Hindlimb muscle (tissue), 1 donor: Measurements from ENCODE around the gene CAPN3. TPM values are rescaled to one million over a fixed set of nuclear protein-coding genes. Genes with fewer than 3 reads are reported as not detected.

ENCODE experiments used
- DNase-seq: peaks from one replicate; pipeline ENCODE4 v3.0.0-alpha.2; 2013
- polyA plus RNA-seq: library from polyadenylated mRNA; unstranded; fragments of 120-200 nt; gene quantifications from one replicate; pipeline ENCODE4 v1.2.1, GENCODE V29; 2013; ENCODE audit not compliant: insufficient read length

Gene CAPN3
- polyA plus RNA-seq, 1 donor = 544 TPM

DNA sequence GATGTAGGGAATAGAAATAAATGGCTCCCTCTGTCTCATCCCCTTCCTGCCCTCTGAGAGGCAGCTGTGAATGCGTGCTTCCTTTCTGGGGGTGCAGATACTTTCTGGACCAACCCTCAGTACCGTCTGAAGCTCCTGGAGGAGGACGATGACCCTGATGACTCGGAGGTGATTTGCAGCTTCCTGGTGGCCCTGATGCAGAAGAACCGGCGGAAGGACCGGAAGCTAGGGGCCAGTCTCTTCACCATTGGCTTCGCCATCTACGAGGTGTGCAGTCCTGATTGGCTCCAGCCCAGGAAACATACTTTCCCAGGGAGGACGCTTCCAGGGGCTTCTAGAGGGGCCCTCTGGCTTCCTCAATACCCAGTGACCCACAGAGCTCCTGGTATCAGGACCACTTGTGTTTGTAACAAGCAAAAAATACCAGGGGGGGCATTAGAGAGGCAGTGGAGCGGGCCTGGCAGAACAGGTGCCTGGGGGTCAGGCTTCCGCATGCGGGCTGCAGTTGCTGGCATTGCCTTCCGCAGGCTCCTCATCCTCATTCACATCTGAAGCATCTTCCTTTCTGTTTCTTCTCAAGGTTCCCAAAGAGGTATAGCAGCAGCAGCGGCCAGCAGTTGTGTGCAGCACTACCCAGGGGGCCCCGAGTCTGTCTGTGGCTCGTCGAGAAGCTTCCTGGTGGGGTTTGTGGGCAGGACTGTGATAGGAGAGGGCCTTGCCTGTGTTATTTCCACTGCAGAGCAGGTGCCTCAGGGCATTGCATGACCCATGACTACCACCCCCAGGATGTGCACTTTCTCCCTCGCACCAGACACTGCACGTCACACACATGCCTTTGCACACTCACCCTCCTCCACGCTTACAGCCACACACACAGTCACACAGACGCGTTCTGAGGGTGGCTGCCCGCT is 42.5 kb downstream of the CAPN3 start:
- no peak for DNase-seq

- DNase-seq = no peak
These were observed 43.3 kb downstream of the CAPN3 start for GRCh38 chr15:42402455-42403205.

GRCh38 chr15:42403389-42403788 is 44.1 kb downstream of the CAPN3 start:
- DNase-seq = no peak

GRCh38 chr15:42404461-42405235 is 45.3 kb downstream of the CAPN3 start:
- no peak for DNase-seq

DNA sequence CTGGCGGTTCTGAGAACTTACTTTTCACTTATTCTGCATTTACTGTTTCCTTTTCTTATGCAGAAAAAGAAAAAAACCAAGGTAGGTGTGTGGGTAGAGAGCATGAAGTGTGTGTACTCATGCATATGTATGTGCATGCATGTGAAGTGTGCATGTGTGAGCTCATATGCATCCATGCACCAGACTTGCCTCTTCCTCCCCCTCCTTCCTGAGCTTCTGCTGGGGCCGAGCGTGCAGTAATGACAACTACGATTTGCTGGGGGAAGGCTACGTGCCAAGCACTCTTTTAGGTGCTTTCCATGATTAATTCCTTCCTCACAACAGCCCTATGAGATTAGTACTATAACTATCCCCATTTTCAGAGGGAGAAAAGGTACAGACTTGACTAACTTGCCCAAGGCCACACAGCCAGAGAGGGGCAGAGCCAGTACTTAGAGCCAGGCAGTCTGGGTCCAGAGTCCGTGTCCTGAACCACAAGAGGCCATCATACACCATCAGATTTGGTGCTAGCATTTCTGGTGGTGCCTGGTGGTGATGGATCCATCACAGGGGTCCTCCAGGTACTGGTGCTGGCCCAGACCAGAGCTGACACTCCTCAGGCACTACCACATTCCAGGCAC is 46.7 kb downstream of the CAPN3 start:
- no peak for DNase-seq

DNA sequence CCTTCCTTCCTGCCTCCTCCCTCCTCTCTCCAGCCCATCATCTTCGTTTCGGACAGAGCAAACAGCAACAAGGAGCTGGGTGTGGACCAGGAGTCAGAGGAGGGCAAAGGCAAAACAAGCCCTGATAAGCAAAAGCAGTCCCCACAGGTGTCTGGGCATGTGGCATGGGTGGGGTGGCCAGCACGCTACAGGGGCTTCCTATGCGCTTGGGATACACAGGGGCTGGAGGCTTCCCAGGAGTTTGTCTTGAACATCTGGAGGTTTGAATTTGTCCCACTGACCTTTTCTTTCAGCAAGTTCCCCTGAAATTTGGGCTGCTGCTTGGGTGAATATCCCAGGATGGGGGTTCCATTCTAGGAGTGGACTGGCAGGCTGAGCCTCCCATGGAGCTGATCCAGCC is 48.9 kb downstream of the CAPN3 start:
- no peak for DNase-seq

DNA sequence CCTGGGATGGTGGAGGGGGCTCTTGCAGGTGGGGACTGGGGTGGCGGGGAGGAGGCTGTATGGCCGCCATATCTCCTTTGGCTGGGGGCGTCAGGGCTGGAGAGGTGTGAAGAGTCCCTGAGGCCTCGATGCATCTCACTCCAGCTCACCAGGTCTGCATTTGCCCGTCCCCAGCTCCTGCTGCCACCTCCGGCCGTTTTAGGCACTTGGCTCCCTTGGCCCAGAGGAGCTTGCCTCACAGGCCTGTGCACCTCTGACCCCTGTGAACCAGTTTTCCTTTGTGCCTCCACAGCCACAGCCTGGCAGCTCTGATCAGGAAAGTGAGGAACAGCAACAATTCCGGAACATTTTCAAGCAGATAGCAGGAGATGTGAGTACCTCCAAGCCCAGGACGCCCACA is 49.7 kb downstream of the CAPN3 start:
- no peak for DNase-seq

- DNase-seq = no peak
These were observed 52.6 kb downstream of the CAPN3 start for GRCh38 chr15:42411884-42412283.

GRCh38 chr15:42413920-42414319 is 54.6 kb downstream of the CAPN3 start:
- no peak for DNase-seq

DNA sequence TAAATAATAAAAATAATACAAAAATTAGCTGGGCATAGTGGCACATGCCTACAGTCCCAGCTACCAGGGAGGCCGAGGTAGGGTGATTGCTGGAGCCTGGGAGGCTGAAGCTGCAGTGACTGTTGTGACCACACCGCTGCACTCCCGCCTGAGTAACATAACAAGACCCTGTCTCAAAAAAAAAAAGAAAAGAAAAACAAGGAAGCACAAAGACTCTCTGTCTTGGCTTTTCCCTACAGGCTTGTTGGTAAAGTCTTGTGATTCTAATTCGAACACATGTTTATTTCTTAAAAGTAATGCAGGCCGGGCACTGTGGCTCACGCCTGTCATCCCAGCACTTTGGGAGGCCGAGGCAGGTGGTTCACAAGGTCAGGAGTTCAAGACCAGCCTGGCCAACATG is 60.1 kb downstream of the CAPN3 start:
- no peak for DNase-seq

- DNase-seq = no peak
These were observed 62.1 kb downstream of the CAPN3 start for GRCh38 chr15:42421376-42421775.

GRCh38 chr15:42427429-42428223 is 68.3 kb downstream of the CAPN3 start:
- no peak for DNase-seq

DNA sequence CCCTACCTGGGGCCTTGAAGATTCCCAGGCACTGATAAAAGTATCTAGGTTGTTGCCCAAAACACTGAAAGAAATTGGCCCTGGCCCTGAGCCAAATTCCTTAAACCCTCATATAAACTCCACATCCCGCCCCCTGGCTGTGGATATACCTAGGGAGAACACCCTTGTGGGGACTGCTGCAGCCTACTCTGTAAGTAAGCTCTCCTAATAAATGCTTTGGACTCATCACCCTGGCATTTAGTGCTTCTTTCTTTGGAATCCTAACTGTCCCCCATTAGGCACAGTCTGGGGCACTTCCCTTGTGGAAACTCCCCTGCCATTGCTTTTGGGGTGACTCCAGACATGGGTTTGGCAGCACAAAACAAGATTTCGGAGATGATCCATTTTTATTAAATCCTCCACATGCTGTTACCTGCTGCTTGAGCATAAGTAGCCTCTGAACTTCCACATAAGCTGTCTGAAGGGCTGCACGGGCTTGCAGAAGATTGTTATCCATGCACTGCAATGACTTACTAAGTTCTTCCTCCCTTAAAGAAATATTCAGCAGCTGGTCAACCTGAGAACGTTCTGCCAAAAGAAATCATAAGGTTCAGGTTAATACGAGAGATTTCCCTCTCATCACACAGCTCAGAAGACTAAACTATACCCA is 85.2 kb downstream of the CAPN3 start:
- no peak for DNase-seq

DNA sequence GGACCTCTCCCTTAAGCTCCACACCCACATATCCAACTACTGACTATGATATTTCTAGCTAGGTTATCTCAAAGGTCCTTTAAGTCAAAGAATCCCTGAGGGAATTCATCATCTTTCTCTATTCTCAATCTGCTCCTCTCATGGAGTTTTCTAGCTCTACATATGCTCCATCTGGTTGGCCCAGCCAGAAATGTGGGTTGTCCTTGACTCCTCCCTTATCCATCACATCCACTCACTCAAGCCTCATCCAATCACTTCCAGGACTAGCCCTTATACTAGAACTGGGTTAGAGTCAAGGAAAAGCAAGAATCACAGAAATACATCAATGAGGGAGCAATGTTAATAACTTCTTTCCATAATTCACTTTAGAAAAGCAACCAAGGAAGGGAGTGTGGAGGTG is 86.2 kb downstream of the CAPN3 start:
- no peak for DNase-seq

DNA sequence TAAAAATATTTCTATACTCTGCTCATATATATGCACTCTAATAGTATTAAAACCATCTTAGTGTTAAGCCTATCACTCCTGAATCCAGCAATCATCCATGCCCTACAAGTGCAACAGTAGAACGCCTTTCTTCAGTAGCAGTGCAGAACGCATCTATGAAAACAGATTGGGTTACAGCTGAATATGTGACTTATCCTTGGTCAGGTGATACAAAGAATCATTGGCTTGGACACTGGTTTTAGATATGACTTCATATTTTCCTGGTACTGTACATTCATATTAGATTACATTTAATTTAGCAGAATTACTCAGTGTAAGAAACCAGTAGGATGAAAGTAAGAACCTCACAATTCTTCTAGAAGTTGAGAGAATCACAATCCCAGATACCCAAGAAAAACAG is 88.3 kb downstream of the CAPN3 start:
- no peak for DNase-seq

- DNase-seq = no peak
These were observed 89.0 kb downstream of the CAPN3 start for GRCh38 chr15:42448281-42448680.

- no peak for DNase-seq
These were observed 90.6 kb downstream of the CAPN3 start for GRCh38 chr15:42449770-42450424.

DNA sequence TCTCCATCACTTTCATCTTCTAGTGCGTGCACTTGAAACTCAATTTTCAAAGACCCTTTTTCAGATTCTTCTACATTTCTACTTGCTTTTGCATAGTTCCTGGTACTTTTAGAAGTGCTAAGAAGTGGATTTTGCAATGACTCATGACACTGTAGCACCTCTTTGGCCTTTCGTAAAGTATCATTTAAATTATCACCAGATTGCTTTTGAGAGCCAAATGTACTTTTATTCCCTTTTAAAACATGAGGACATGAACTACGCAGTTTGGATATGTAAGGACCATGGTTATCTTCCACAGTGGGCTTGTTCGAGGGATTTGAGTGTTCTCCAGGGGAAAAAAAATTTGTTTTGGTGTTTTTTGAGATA is 91.1 kb downstream of the CAPN3 start:
- DNase-seq = no peak

DNA sequence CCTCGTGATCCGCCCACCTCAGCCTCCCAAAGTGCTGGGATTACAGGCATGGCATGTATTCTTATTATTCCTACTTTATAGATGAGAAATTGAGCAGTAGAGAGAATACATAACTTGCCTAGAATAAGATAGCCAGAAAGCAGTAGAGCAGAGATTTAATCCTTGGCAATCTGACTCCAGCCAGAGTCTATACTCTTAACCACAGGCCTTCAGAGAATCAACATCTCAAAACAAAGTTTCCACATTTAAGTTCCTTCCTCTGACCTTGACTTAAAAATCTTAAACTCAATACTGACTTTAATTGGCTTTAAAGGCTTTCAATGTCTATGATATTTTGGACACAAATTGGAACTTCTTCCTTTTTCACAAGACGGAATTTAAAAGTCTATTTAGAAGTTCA is 94.5 kb downstream of the CAPN3 start:
- no peak for DNase-seq

GRCh38 chr15:42456531-42456930 is 97.2 kb downstream of the CAPN3 start:
- no peak for DNase-seq

DNA sequence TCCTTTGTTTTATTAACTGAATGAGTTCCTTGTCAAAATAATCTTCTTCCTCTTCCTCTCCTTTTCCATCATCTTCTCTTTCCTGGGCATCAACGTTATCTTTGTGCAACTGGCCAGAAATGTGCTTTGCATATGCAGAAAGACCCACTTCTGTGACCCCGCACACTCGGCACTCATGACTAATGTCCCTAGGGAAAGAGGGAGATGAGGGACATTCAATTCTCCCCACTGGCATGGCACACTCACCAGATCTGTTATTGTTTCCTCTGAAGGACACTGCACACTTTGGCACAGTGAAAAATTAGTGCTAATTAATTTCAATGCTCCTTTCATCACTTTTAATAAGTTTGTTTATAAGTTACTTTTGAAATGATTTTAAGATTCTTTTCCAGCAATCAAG is 97.7 kb downstream of the CAPN3 start:
- peak; percentile 15 for DNase-seq
